ENCODE data around the gene FILIP1L. TPM values are rescaled to one million over a fixed set of nuclear protein-coding genes. Genes with fewer than 3 reads are reported as not detected.

The FILIP1L gene
- total and polyA plus RNA-seq, 2 of the 13 experiments (the other 11 are each of a cell fraction or from before 2014, with no cell fraction given), result 8.1 to 187 TPM

- no peak for TF ChIP-seq DPF2 (CRISPR knock-in tag; IDR thresholded peaks at IDR 0.05; ENCODE audit: borderline replicate concordance, low read depth)
- no peak for TF ChIP-seq NFIC (IDR thresholded peaks at IDR 0.05; ENCODE audit: low read length)
- no peak for TF ChIP-seq CEBPZ (IDR thresholded peaks at IDR 0.05; ENCODE audit: low read length)
- TF ChIP-seq ZNF777 (CRISPR knock-in tag; IDR thresholded peaks at IDR 0.05), result peak; percentile 44; the same call in 1 of the 2 replicates
- no peak for TF ChIP-seq ZNF780A (CRISPR knock-in tag; IDR thresholded peaks at IDR 0.05)
- TF ChIP-seq ZEB1 (IDR thresholded peaks at IDR 0.05; ENCODE audit: insufficient replicate concordance, low read depth), result peak; percentile 57
- no peak for TF ChIP-seq CSRNP2 (CRISPR knock-in tag; conservative IDR thresholded peaks at IDR 0.05; ENCODE audit: low read depth)
- TF ChIP-seq ARNT2 (CRISPR knock-in tag; IDR thresholded peaks at IDR 0.05; ENCODE audit: low read depth), result peak; percentile 97
- TF ChIP-seq PRMT3 (CRISPR knock-in tag; IDR thresholded peaks at IDR 0.05; ENCODE audit: borderline replicate concordance, low read depth), result no peak
- TF ChIP-seq GRHL1 (CRISPR knock-in tag; conservative IDR thresholded peaks at IDR 0.05), result no peak
- TF ChIP-seq ZNF670 (CRISPR knock-in tag; IDR thresholded peaks at IDR 0.05; ENCODE audit: borderline replicate concordance), result peak; percentile 44; the same call in 1 of the 2 replicates
- no peak for TF ChIP-seq KDM1A (CRISPR knock-in tag; IDR thresholded peaks at IDR 0.05)
- peak; percentile 73; the same call in 1 of the 2 replicates for TF ChIP-seq ZFP37 (CRISPR knock-in tag; IDR thresholded peaks at IDR 0.05; ENCODE audit: borderline replicate concordance)
- TF ChIP-seq FOXO4 (CRISPR knock-in tag; conservative IDR thresholded peaks at IDR 0.05), result no peak
- no peak for TF ChIP-seq RFX1 (IDR thresholded peaks at IDR 0.05)
- 0 out of 2 replicates have a peak, but pooled peaks have one; percentile 52 for TF ChIP-seq HINFP (CRISPR knock-in tag; IDR thresholded peaks at IDR 0.05; ENCODE audit: low read depth)
- no peak for TF ChIP-seq ADNP (CRISPR knock-in tag; IDR thresholded peaks at IDR 0.05)
- no peak; the same call in 1 of the 2 replicates for TF ChIP-seq ZNF543 (CRISPR knock-in tag; IDR thresholded peaks at IDR 0.05)
- TF ChIP-seq ZNF816 (CRISPR knock-in tag; IDR thresholded peaks at IDR 0.05; ENCODE audit: borderline replicate concordance), result no peak
Measured at GRCh38 chr3:99875929-99876841, 238.1 kb downstream of the FILIP1L start (continued).

Measured in HepG2 (cell line).